NOMO-1 treated with DMSO at 0.1 percent for 48 hours (cell line): Measurements from ENCODE around the gene PHLPP1.

Experiments
- DNase-seq: peaks from one replicate; lab custom pipeline; 2025; ENCODE audit not compliant: unreplicated experiment; lab: John Stamatoyannopoulos, UW

The PHLPP1 gene

DNA sequence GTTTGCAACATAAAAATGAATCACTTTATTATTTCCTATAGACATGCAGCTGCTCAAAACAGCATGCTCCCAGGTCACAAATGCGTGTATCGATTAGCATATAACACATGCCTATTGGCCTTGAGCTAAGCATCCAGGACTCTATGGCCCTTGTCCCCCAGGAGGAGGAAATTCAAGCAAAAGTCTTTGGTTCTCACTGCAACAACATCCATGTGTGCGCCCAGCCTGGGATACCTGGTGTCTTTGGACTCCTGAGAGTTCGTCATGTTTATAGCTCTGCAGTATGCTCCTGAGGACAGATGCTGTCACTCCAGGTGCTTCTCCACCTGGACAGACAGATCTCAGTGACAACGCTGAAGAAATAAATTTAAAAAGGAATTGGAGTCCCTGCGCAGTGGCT lies 284.6 kb downstream of the PHLPP1 start:
- no peak for DNase-seq

GRCh38 chr18:63000839-63001238 lies 285.5 kb downstream of the PHLPP1 start:
- DNase-seq: no peak

GRCh38 chr18:63001861-63002260 lies 286.5 kb downstream of the PHLPP1 start:
- DNase-seq: no peak

- no peak for DNase-seq
Measured at GRCh38 chr18:63002305-63002704, 287.0 kb downstream of the PHLPP1 start.

DNA sequence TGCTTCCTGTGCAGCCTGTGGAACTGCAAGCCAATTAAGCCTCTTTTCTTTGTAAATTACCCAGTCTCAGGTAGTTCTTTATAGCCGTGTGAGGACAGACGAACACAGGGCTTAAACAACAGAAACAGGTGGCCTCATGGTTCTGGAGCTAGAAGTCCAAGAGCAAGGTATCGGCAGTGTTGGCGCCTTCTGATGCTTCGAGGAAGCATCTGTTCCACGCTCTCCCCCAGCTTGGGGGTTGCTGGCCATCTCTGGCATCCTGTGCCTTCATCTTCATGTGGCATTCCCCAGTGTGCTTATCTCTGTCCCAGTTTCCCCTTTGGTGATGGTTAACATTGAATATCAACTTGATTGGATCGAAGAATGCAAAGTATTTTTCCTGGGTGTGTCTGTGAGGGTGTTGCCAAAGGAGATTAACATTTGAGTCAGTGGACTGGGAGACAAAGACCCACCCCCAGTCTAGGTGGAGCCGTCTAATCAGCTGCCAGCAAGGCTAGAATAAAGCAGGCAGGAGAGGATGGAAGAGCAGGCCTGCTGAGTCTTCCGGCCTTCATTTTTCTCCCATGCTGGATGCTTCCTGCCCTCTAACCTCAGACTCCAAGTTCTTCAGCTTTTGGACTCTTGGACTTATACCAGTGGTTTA lies 287.6 kb downstream of the PHLPP1 start:
- DNase-seq: no peak

DNA sequence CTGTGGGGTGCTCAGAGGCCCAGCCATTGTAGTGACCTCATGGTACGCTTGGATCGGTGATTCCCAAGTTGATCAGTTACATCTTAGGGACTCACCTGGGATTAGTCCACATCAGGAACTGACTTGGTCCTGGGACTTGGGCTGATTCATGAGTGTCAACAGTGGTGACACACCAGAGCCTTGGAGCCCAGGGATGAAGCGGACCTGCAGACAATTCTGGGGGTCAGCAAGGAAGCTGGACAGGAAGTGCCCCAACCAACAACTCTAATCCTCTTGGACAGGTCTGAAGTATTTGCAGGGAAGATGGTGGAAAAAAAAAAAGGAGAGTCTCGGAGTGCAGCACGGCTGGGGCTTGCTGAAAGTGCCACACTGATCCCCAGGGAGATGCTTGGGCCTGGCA lies 288.6 kb downstream of the PHLPP1 start:
- DNase-seq: no peak

GRCh38 chr18:63004466-63005089 lies 289.2 kb downstream of the PHLPP1 start:
- DNase-seq: no peak

DNA sequence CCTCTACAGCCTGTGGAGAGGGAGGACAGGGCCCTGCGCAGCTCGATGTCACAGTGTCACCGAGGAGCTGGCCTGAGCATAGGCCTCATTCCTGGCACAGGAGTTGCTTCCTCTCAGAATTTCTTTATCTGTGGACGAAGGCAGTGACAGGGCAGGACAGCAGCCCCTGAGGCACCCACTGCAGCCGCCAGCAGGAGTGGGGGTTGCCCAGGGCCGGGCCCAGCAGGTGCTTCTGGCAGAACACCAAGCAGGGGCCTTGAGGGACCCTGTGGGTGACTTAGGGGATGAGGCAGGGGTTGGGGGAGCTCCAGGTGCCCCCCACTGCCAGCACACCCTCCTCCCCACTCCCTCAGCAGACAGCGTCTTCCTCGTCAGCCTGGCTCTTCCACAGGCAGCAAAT lies 290.0 kb downstream of the PHLPP1 start:
- DNase-seq: no peak

- no peak for DNase-seq
Measured at GRCh38 chr18:63007231-63007630, 291.9 kb downstream of the PHLPP1 start.

GRCh38 chr18:63016270-63016669 lies 300.9 kb downstream of the PHLPP1 start:
- DNase-seq: peak; percentile 61

GRCh38 chr18:63017076-63017475 lies 301.7 kb downstream of the PHLPP1 start:
- no peak for DNase-seq

DNA sequence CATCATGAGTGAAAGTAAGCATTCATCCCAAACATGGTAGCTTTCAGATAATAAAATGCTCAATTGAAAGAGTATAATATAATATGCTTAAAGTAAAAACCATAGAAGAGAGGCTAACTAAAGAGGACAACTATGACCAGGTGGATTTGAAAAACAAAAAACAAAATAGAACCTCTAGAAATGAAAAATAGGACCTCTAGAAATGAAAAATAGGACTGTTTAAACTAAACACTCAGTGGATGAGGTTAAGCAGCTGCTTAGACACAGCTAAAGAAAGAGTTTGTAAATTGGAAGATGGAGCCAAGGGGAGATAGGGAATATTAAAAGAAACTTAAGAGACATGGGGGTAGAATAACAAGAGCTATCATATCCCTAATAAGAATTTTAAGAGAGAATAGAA lies 302.6 kb downstream of the PHLPP1 start:
- no peak for DNase-seq

DNA sequence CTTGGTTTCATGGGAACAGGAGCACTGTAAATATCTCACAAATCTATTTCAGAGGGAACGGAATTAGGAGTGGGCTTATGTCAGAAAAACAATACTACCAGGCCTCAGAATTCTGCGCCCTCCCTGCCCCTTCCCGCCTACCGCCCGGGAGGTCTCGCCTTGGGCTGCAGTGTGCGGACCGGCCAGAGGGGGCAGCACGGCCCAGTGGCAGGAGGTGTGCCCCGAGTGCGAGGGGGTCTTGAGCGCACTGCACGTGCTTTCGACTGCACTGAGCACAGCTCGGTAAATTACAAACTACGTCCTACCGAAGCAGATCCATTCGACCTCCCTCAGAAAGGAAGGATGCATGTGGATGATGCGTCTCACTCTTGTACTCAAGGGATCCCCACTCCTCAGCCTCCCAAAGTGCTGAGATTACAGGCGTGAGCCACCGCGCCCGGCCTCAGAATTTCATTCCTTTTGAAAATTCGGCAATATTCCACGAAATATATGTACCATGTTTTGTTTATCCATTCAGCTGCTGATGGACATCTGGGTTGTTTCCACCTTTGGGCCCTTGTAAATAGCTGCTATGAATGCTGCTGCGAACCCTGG lies 307.2 kb downstream of the PHLPP1 start:
- DNase-seq: no peak

- no peak for DNase-seq
Measured at GRCh38 chr18:63025251-63026090, 310.1 kb downstream of the PHLPP1 start.

- no peak for DNase-seq
Measured at GRCh38 chr18:63028380-63028779, 313.0 kb downstream of the PHLPP1 start.
